Umbilical cord (tissue), 2 donors: Measurements from ENCODE around the gene SLC39A8. TPM values are rescaled to one million over a fixed set of nuclear protein-coding genes. Genes with fewer than 3 reads are reported as not detected.

Experiments used
- DNase-seq: peaks from one replicate; pipeline ENCODE4 v3.0.0-alpha.2; 2015; ENCODE audit warnings: low spot score
- total RNA-seq: library from RNA; depleted of rRNA; stranded (reverse); fragments of >200 nt; gene quantifications from one replicate; pipeline ENCODE4 v1.2.3, GENCODE V29; 2014; ENCODE audit warnings: low replicate concordance; ENCODE audit not compliant: insufficient read depth

The SLC39A8 gene
- total RNA-seq, 1 donor from 2014 or later = 2.6 TPM

- DNase-seq = no peak
These were observed 115.1 kb downstream of the SLC39A8 start for GRCh38 chr4:102230194-102230593.

GRCh38 chr4:102227388-102227787 lies 117.9 kb downstream of the SLC39A8 start:
- no peak for DNase-seq

GRCh38 chr4:102223461-102223860 lies 121.8 kb downstream of the SLC39A8 start:
- DNase-seq = no peak

- DNase-seq = no peak
These were observed 122.4 kb downstream of the SLC39A8 start for GRCh38 chr4:102222838-102223409.

- no peak for DNase-seq
These were observed 126.2 kb downstream of the SLC39A8 start for GRCh38 chr4:102219129-102219528.

GRCh38 chr4:102218656-102219055 lies 126.6 kb downstream of the SLC39A8 start:
- DNase-seq = no peak

- DNase-seq = no peak
These were observed 127.4 kb downstream of the SLC39A8 start for GRCh38 chr4:102217775-102218355.

- DNase-seq = no peak
These were observed 127.9 kb downstream of the SLC39A8 start for GRCh38 chr4:102217345-102217744.

- DNase-seq = no peak
These were observed 128.6 kb downstream of the SLC39A8 start for GRCh38 chr4:102216666-102217065.

- no peak for DNase-seq
These were observed 132.3 kb downstream of the SLC39A8 start for GRCh38 chr4:102213031-102213430.

Other genes starting within 250 kb of the SLC39A8 start
- 13.0 TPM for gene NFKB1, start 155.9 kb upstream of the SLC39A8 start, total RNA-seq